Erythroblast (primary cell): ENCODE data around the gene PTMS.

Source experiments
- GATA1 ChIP-seq: IDR thresholded peaks from 2 replicates; pipeline ENCODE4 v1.6.1; 2011; ENCODE audit warnings: low read depth, mild to moderate bottlenecking, control low read depth, low read length, moderate library complexity
- POLR2A ChIP-seq: IDR thresholded peaks from 2 replicates; pipeline ENCODE4 v1.6.1; 2011; ENCODE audit warnings: mild to moderate bottlenecking, low read length

DNA sequence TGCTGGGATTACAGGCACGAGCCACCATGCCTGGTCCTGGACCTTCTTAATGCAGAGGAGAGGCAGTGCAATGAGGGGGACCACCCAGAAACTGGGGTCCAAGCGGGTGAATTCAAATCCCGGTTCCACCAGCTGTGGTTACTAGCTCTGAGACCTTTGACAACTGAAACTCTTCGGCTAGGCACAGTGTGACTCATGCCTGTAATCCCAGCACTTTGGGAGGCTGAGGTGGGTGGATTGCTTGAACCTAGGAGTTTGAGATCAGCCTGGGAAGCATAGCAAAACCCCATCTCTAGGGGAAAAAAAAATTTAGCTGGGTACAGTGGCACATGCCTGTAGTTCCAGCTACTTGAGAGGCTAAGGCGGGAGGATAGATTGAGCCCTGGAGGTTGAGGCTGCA lies 18.1 kb downstream of the PTMS start:
- no peak for TF ChIP-seq POLR2A
- no peak for TF ChIP-seq GATA1
